ENCODE measurements around the gene TPPP3. TPM values are rescaled to one million over a fixed set of nuclear protein-coding genes. Genes with fewer than 3 reads are reported as not detected.
A peak's percentile ranks its signal among the peaks of the same experiment; 100 is the strongest.

TPPP3 gene
- polyA plus RNA-seq: 10 to 100 TPM; 10.3 to 34.8 (median 22.2) TPM
- long read RNA-seq, donor 1: 0 reads
- long read RNA-seq, donor 2, partial matches to known transcripts: 0 of 3 reads
- long read RNA-seq, donor 2, other reads (novel, unspliced or antisense): 0 of 3 reads
- long read RNA-seq, donor 3, transcript TPPP3-202 (4 exons, 1,058 nt): major isoform, 7 of 10 reads
- long read RNA-seq, donor 3, partial matches to known transcripts: 0 of 10 reads
- long read RNA-seq, donor 3, other reads (novel, unspliced or antisense): 0 of 10 reads
- long read RNA-seq, donor 4: 0 reads
- long read RNA-seq, donor 5, partial matches to known transcripts: 0 of 4 reads
- long read RNA-seq, donor 5, other reads (novel, unspliced or antisense): 0 of 4 reads
- long read RNA-seq, donor 6, transcript TPPP3-202 (4 exons, 1,058 nt): major isoform, 15 of 15 reads
- long read RNA-seq, donor 6, partial matches to known transcripts: 0 of 15 reads
- long read RNA-seq, donor 6, other reads (novel, unspliced or antisense): 0 of 15 reads
- long read RNA-seq, donor 7, transcript TPPP3-202 (4 exons, 1,058 nt): major isoform, 9 of 9 reads
- long read RNA-seq, donor 7, partial matches to known transcripts: 0 of 9 reads
- long read RNA-seq, donor 7, other reads (novel, unspliced or antisense): 0 of 9 reads
- long read RNA-seq, donor 8, transcript TPPP3-202 (4 exons, 1,058 nt): major isoform, 9 of 16 reads
- long read RNA-seq, donor 8, partial matches to known transcripts: 0 of 16 reads
- long read RNA-seq, donor 8, other reads (novel, unspliced or antisense): 0 of 16 reads
- long read RNA-seq, donor 9, transcript TPPP3-202 (4 exons, 1,058 nt): major isoform, 6 of 7 reads
- long read RNA-seq, donor 9, partial matches to known transcripts: 0 of 7 reads
- long read RNA-seq, donor 9, other reads (novel, unspliced or antisense): 0 of 7 reads
- long read RNA-seq, donor 10, transcript TPPP3-202 (4 exons, 1,058 nt): major isoform, 20 of 21 reads
- long read RNA-seq, donor 10, partial matches to known transcripts: 0 of 21 reads
- long read RNA-seq, donor 10, other reads (novel, unspliced or antisense): 0 of 21 reads

DNA sequence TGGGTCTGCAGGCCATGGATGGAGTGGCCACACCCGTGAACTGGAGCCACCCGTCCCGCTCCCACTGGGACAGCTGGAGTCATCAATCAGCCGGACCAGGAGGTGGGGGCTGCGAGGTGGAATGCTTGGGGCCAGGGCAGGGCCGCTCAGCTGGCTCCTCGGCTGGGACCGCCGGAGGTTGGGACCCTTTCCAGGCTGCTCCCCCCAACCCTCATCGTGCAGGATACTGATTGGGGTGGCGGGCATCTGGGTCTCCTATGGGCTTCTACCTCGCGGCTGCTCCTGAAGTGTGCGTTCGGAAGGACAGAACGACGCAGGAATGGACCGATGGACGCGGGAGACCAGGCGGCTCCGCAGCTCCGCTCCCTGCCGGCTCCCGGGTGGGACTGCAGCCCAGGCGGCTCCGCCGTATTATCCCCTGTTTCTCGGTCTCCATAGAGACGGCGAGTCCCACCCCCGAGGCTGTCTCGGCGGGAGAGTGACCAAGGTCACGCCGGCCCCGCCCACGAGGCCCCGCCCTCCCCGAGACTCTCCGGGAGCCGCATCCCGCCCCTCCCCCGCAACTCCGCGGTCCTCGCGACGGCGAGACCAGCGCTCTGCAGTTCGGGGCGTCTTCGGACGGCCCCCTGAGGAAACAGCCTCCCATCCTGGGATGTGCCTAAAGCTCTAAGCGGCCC is at the start of gene TPPP3:
Gene TPPP3 (minus strand): TSS at position 388 of the 677 bp plus-strand sequence. CDS start 2,387 bp downstream, outside the sequence.
- peaks cover 0 to 33% (median 0%) of the 10 kb centered on the region in 3 donors for H3K36me3 ChIP-seq (ENCODE audit: control insufficient read depth in 3 of 3, insufficient read depth in 2 of 3, low read depth in 1 of 3, low read length in 3 of 3)
- WGBS, 3 donors: 2 to 4% (median 3%) methylated on average over 49 to 56 of the region's 56 CpGs
- peak; percentile 76 to 94 for DNase-seq
- no peaks in the 10 kb centered on the region for H3K9me3 ChIP-seq (ENCODE audit: control insufficient read depth in 2 of 2, insufficient read depth in 1 of 2, low read depth in 1 of 2, low read length in 1 of 2)
- H3K27me3 ChIP-seq (ENCODE audit: control insufficient read depth in 3 of 3, insufficient read depth in 3 of 3, low read length in 3 of 3): peaks cover 0 to 19% (median 0%) of the 10 kb centered on the region in 3 donors
- no peak for FAIRE-seq
- peak within 1 kb of the TSS in 2 of 3 donors; percentile 56 to 85 for H3K27ac ChIP-seq (ENCODE audit: low read depth in 1 of 3, low read length in 2 of 3)
- peaks cover 0 to 53% (median 21%) of the 10 kb centered on the region in 3 donors for H3K4me1 ChIP-seq (ENCODE audit: control insufficient read depth in 3 of 3, insufficient read depth in 2 of 3, low read depth in 1 of 3, low read length in 2 of 3)
- H3K4me3 ChIP-seq (ENCODE audit: low read depth in 1 of 3, low read length in 3 of 3): peak within 1 kb of the TSS in 1 of 3 donors; percentile 59

DNA sequence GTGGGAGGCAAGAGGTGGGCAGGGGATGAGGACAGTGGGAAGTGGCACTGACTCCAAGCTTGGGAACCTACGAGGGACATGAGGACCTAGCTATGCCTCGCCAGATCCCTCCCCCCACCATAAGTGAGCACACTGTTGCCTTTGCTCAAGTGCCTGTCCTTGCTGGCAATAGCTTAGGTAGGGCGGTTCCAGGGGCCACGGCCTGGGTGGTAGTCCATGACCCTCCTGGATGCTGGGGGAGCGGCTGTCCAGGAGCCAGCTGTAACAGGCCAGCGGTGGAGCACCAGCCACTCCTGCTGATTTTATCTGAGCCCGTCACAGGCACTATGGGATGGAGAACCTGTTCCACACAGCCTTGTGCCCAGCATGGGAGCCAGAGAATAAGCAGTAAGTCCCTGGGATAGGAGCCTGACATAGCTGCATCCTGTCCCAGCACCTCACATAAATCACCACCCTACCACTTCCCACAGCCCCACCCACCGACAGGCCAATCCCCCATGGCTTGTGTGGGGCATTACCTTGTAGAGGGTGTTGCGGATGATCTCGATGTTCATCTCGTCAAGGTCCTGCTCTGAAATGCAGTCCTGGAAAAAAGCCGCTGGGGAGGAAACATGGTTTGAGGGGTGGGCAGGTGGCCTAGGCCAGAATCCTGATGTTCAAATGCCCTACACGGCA is 49.4 kb upstream of the TPPP3 start:
- Histone ChIP-seq H3K27ac (ENCODE audit: low read depth in 1 of 3, low read length in 2 of 3) (no peak overlapping the region), H3K4me1 (ENCODE audit: control insufficient read depth in 3 of 3, insufficient read depth in 2 of 3, low read depth in 1 of 3, low read length in 2 of 3) (peaks cover 8 to 28% (median 23%) of the 10 kb centered on the region in 3 donors), H3K4me3 (ENCODE audit: low read depth in 1 of 3, low read length in 3 of 3) (no peak overlapping the region), H3K9me3 (ENCODE audit: control insufficient read depth in 2 of 2, insufficient read depth in 1 of 2, low read depth in 1 of 2, low read length in 1 of 2) (no peaks in the 10 kb centered on the region), H3K36me3 (ENCODE audit: control insufficient read depth in 3 of 3, insufficient read depth in 2 of 3, low read depth in 1 of 3, low read length in 3 of 3) (peaks cover 14 to 99% (median 15%) of the 10 kb centered on the region in 3 donors), H3K27me3 (ENCODE audit: control insufficient read depth in 3 of 3, insufficient read depth in 3 of 3, low read length in 3 of 3) (no peaks in the 10 kb centered on the region)
- DNase-seq: no peak
- no peak for FAIRE-seq
- WGBS, 3 donors: 87 to 94% (median 91%) methylated on average over 13 of the region's 13 CpGs

DNA sequence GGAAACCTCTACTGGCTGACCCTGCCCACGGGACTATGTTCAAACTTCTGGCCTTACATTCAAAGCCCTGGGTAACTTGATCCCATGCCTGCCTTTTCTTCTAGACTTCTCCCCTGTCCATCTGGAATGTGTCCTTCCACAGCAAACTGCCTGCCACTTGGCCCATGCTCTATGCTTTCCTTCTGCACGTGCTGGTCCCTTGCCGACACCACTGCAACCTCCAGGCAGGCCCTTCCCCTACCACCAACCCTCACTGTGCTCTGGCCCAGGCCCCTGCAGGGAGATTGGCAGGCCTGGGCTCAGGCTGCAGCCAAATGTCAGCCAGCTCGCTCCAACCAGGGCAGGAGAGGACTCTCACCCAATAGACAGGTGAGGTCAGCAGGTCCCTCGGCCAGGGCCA is 48.6 kb upstream of the TPPP3 start:
- no peak for FAIRE-seq
- Histone ChIP-seq H3K36me3 (ENCODE audit: control insufficient read depth in 3 of 3, insufficient read depth in 2 of 3, low read depth in 1 of 3, low read length in 3 of 3) (peaks cover 14 to 99% (median 15%) of the 10 kb centered on the region in 3 donors), H3K4me3 (ENCODE audit: low read depth in 1 of 3, low read length in 3 of 3) (no peak overlapping the region), H3K9me3 (ENCODE audit: control insufficient read depth in 2 of 2, insufficient read depth in 1 of 2, low read depth in 1 of 2, low read length in 1 of 2) (no peaks in the 10 kb centered on the region), H3K27ac (ENCODE audit: low read depth in 1 of 3, low read length in 2 of 3) (peak overlapping the region; percentile 14 to 91 (median 75)), H3K4me1 (ENCODE audit: control insufficient read depth in 3 of 3, insufficient read depth in 2 of 3, low read depth in 1 of 3, low read length in 2 of 3) (peaks cover 2 to 20% (median 17%) of the 10 kb centered on the region in 3 donors), H3K27me3 (ENCODE audit: control insufficient read depth in 3 of 3, insufficient read depth in 3 of 3, low read length in 3 of 3) (no peaks in the 10 kb centered on the region)
- DNase-seq: no peak
- WGBS, 3 donors: 55 to 70% (median 69%) methylated on average over 5 of the region's 5 CpGs

DNA sequence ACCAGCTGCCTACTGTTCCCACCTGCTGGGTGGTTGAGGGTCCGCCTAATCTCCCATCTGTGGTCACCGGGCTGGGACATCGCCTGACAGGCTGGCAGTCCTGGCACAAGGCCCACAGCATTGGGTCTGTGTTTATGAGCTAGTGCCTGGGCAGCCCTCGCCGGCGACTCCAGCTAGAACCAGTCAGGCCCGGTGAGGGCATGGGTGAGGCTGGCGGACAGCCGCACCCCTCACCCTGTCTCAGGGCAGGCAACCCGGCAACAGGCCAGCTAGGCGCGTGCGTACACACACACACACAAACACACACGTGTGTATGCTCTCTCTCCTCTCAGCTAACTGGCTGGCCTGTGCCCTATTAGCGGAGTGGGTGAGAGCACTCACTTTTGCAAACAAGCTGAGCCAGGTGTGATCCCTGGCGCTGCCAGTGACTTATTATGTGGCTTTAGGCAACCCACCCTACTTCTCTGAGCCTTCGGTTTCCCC is 48.0 kb upstream of the TPPP3 start:
- DNase-seq (peak in 1 of 2 donors; percentile 95), FAIRE-seq (no peak)
- no peaks in the 10 kb centered on the region for H3K27me3 ChIP-seq (ENCODE audit: control insufficient read depth in 3 of 3, insufficient read depth in 3 of 3, low read length in 3 of 3)
- H3K9me3 ChIP-seq (ENCODE audit: control insufficient read depth in 2 of 2, insufficient read depth in 1 of 2, low read depth in 1 of 2, low read length in 1 of 2): no peaks in the 10 kb centered on the region
- H3K27ac ChIP-seq (ENCODE audit: low read depth in 1 of 3, low read length in 2 of 3): peak overlapping the region; percentile 14 to 91 (median 75)
- H3K4me1 ChIP-seq (ENCODE audit: control insufficient read depth in 3 of 3, insufficient read depth in 2 of 3, low read depth in 1 of 3, low read length in 2 of 3): peaks cover 0 to 14% (median 11%) of the 10 kb centered on the region in 3 donors
- H3K4me3 ChIP-seq (ENCODE audit: low read depth in 1 of 3, low read length in 3 of 3): no peak overlapping the region
- WGBS, 3 donors: 14 to 60% (median 39%) methylated on average over 17 of the region's 17 CpGs
- peaks cover 14 to 99% (median 15%) of the 10 kb centered on the region in 3 donors for H3K36me3 ChIP-seq (ENCODE audit: control insufficient read depth in 3 of 3, insufficient read depth in 2 of 3, low read depth in 1 of 3, low read length in 3 of 3)

DNA sequence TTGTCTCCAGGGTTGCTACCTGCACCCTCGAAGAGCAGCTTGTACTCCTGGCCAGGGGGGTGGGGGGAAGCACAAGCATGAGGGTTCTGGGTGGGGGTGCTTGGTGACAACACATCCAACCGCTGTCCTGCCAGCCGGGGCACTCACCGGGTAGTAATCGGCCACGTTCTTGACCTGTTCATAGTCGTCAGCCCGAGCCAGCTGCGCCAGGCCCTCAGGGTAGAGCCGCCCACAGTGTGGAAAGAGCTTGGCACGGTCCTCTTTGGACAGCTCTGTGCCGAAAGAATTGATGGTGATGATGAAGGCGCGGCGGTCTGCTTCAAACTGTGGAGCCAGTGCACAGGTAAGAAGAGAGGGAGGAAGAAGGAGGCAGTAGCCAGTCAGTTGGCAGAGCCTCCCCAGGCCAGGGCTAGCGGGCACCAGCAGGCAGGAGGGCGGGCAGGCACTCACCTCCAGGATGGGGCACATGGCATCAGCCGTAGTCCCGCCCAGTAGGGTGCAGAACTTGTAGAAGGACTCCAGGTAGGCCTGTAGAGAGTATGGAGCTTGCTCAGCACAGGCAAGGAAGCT is 45.6 kb upstream of the TPPP3 start:
- no peaks in the 10 kb centered on the region for H3K27me3 ChIP-seq (ENCODE audit: control insufficient read depth in 3 of 3, insufficient read depth in 3 of 3, low read length in 3 of 3)
- 93 to 96% (median 96%) methylated on average over 19 of the region's 19 CpGs for WGBS, 3 donors
- H3K9me3 ChIP-seq (ENCODE audit: control insufficient read depth in 2 of 2, insufficient read depth in 1 of 2, low read depth in 1 of 2, low read length in 1 of 2): no peaks in the 10 kb centered on the region
- no peak overlapping the region for H3K4me3 ChIP-seq (ENCODE audit: low read depth in 1 of 3, low read length in 3 of 3)
- DNase-seq (no peak), FAIRE-seq (no peak)
- peaks cover 13 to 89% (median 18%) of the 10 kb centered on the region in 3 donors for H3K36me3 ChIP-seq (ENCODE audit: control insufficient read depth in 3 of 3, insufficient read depth in 2 of 3, low read depth in 1 of 3, low read length in 3 of 3)
- peaks cover 0 to 6% (median 0%) of the 10 kb centered on the region in 3 donors for H3K4me1 ChIP-seq (ENCODE audit: control insufficient read depth in 3 of 3, insufficient read depth in 2 of 3, low read depth in 1 of 3, low read length in 2 of 3)
- H3K27ac ChIP-seq (ENCODE audit: low read depth in 1 of 3, low read length in 2 of 3): no peak overlapping the region

DNA sequence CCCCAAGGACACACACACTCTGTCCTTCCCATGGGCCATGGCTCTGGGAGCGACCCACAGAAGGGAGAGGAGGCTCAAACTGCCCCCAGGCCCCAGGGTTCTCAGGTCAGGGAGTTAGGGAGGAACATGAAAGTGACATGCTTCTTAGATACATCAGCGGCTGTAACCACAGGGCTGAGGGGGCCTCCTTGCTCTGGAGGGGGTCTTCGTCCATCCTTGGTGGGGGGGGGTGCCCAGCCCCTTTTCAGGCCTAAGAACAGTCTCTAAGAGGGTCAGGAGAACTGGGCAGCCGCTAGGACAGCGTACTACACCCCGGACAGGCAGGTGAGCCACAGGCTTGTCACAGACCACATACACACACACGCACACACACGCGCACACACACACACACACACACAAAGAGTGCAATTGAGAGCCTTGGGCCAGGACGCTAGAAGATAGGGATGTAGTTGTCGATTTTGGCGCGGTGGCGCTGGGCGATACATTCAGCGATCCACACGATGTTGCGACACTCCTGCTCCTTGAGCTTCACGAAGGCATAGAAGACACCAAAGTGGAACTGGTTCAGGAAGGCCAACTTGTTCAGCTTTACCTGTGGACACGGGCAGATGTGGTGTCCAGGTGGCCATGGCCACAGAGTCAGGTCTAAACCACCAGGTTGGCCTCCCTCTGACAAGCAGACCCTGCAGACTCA is 44.9 kb upstream of the TPPP3 start:
- Histone ChIP-seq H3K27ac (ENCODE audit: low read depth in 1 of 3, low read length in 2 of 3) (no peak overlapping the region), H3K9me3 (ENCODE audit: control insufficient read depth in 2 of 2, insufficient read depth in 1 of 2, low read depth in 1 of 2, low read length in 1 of 2) (no peaks in the 10 kb centered on the region), H3K4me3 (ENCODE audit: low read depth in 1 of 3, low read length in 3 of 3) (no peak overlapping the region), H3K27me3 (ENCODE audit: control insufficient read depth in 3 of 3, insufficient read depth in 3 of 3, low read length in 3 of 3) (no peaks in the 10 kb centered on the region), H3K4me1 (ENCODE audit: control insufficient read depth in 3 of 3, insufficient read depth in 2 of 3, low read depth in 1 of 3, low read length in 2 of 3) (peaks cover 0 to 6% (median 0%) of the 10 kb centered on the region in 3 donors), H3K36me3 (ENCODE audit: control insufficient read depth in 3 of 3, insufficient read depth in 2 of 3, low read depth in 1 of 3, low read length in 3 of 3) (peaks cover 13 to 84% (median 18%) of the 10 kb centered on the region in 3 donors)
- WGBS, 3 donors: 92 to 95% (median 93%) methylated on average over 20 of the region's 20 CpGs
- no peak for DNase-seq
- FAIRE-seq: no peak

DNA sequence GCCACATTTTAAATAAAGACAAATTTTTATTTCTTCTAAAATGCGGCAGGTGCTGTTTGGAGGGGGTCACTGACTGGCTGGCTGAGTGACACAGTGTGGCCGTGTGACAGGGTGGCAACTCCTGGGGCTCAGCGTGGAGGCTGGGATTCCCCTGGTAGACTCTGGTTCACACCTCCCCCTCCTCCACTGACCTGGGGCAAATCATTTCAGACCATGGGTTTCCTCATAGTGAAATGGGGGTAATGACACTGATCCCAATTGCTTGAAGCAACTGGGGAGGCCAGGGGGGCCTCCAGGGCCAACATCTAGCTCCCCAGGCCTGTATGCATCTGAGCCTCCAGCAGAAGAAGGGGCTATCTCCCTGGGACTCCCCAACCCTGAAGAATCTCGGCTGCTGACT is 44.2 kb upstream of the TPPP3 start:
- no peaks in the 10 kb centered on the region for H3K9me3 ChIP-seq (ENCODE audit: control insufficient read depth in 2 of 2, insufficient read depth in 1 of 2, low read depth in 1 of 2, low read length in 1 of 2)
- 69 to 86% (median 77%) methylated on average over 4 of the region's 4 CpGs for WGBS, 3 donors
- peaks cover 0 to 5% (median 0%) of the 10 kb centered on the region in 3 donors for H3K4me1 ChIP-seq (ENCODE audit: control insufficient read depth in 3 of 3, insufficient read depth in 2 of 3, low read depth in 1 of 3, low read length in 2 of 3)
- no peak overlapping the region for H3K4me3 ChIP-seq (ENCODE audit: low read depth in 1 of 3, low read length in 3 of 3)
- no peak for DNase-seq
- H3K27me3 ChIP-seq (ENCODE audit: control insufficient read depth in 3 of 3, insufficient read depth in 3 of 3, low read length in 3 of 3): no peaks in the 10 kb centered on the region
- H3K27ac ChIP-seq (ENCODE audit: low read depth in 1 of 3, low read length in 2 of 3): no peak overlapping the region
- FAIRE-seq: no peak
- H3K36me3 ChIP-seq (ENCODE audit: control insufficient read depth in 3 of 3, insufficient read depth in 2 of 3, low read depth in 1 of 3, low read length in 3 of 3): peaks cover 13 to 82% (median 18%) of the 10 kb centered on the region in 3 donors

Data from small intestine (tissue), 16 donors.